Vagina (tissue), 2 donors: ENCODE results near the gene LZTR1. TPM values are rescaled to one million over a fixed set of nuclear protein-coding genes. Genes with fewer than 3 reads are reported as not detected.

Experiments
- DNase-seq, 2 donors: peaks; one replicate each; pipeline ENCODE4 v3.0.0-alpha.2; 2017; ENCODE audit errors: extremely low spot score in 2 of 2
- H3K27ac ChIP-seq: fragments of 200-600 bp; sonication (generic); one replicate; pipeline ENCODE4 v1.5.1; 2019
- H3K27me3 ChIP-seq: fragments of 200-600 bp; sonication (generic); one replicate; pipeline ENCODE4 v1.5.1; 2019
- H3K36me3 ChIP-seq, 2 donors: fragments of 200-600 bp; sonication (generic); one replicate each; pipeline ENCODE4 v1.5.1; 2017 to 2019
- H3K4me1 ChIP-seq: fragments of 200-600 bp; sonication (generic); one replicate; pipeline ENCODE4 v1.5.1; 2019
- H3K4me3 ChIP-seq, 2 donors: fragments of 200-600 bp; sonication (generic); 1 replicate in 1 of 2; 2 replicates in 1 of 2; pipeline ENCODE4 v1.5.1; 2016 to 2019
- H3K9me3 ChIP-seq: fragments of 200-600 bp; sonication (generic); one replicate; pipeline ENCODE4 v1.5.1; 2019
- CTCF ChIP-seq, 3 experiments: fragments of 450-650 bp in 2 of 3; fragments of 200-600 bp in 1 of 3; sonication (generic) in 1 of 3; IDR thresholded peaks; one replicate each; pipeline ENCODE4 v1.5.1; 2017 to 2019; ENCODE audit warnings: antibody characterized with exemption in 3 of 3, mild to moderate bottlenecking in 2 of 3, moderate library complexity in 2 of 3
- POLR2A ChIP-seq, 2 donors: fragments of 450-650 bp; IDR thresholded peaks; one replicate each; pipeline ENCODE4 v1.6.1; 2017; ENCODE audit warnings: antibody characterized with exemption in 2 of 2, mild to moderate bottlenecking in 2 of 2, moderate library complexity in 2 of 2
- POLR2AphosphoS5 ChIP-seq, 2 donors: sonication (generic); formaldehyde crosslinking; IDR thresholded peaks; one replicate each; pipeline ENCODE4 v1.9.0; 2017; ENCODE audit warnings: antibody characterized with exemption in 2 of 2, mild to moderate bottlenecking in 2 of 2, low read depth in 1 of 2; ENCODE audit not compliant: insufficient read depth in 1 of 2
- intact Hi-C: fragments of 100-400 bp; cut with DNase I; formaldehyde crosslinking; loops from one replicate; pipeline ENCODE4 v1.15.1; 2023
- total RNA-seq: library from RNA; depleted of rRNA; stranded (reverse); fragments of >200 nt; gene quantifications from one replicate; pipeline ENCODE4 v1.2.3, GENCODE V29; 2016

Gene LZTR1
- total RNA-seq, 1 donor from 2014 or later: 61.9 TPM

- peaks cover 28% of the 10 kb centered on the region for H3K4me1 ChIP-seq
- no peak for DNase-seq
- no peaks in the 10 kb centered on the region for H3K27me3 ChIP-seq
- no peak overlapping the region for H3K27ac ChIP-seq
- TF ChIP-seq POLR2A (IDR thresholded peaks at IDR 0.05): no peak
- no peak for TF ChIP-seq CTCF (IDR thresholded peaks at IDR 0.05)
- TF ChIP-seq POLR2AphosphoS5 (IDR thresholded peaks at IDR 0.05; ENCODE audit: insufficient read depth in 1 of 2, low read depth in 1 of 2): no peak
- H3K36me3 ChIP-seq: no peaks in the 10 kb centered on the region
- no peaks in the 10 kb centered on the region for H3K9me3 ChIP-seq
- intact Hi-C loops: no loop called here
- H3K4me3 ChIP-seq: no peak overlapping the region
These were observed 46.5 kb downstream of the LZTR1 start for GRCh38 chr22:21028277-21029251.

GRCh38 chr22:21029486-21030025, 47.5 kb downstream of the LZTR1 start:
- peaks cover 28% of the 10 kb centered on the region for H3K4me1 ChIP-seq
- no peaks in the 10 kb centered on the region for H3K9me3 ChIP-seq
- H3K4me3 ChIP-seq: no peak overlapping the region
- H3K27me3 ChIP-seq: no peaks in the 10 kb centered on the region
- no peak for TF ChIP-seq POLR2AphosphoS5 (IDR thresholded peaks at IDR 0.05; ENCODE audit: insufficient read depth in 1 of 2, low read depth in 1 of 2)
- no peak for TF ChIP-seq POLR2A (IDR thresholded peaks at IDR 0.05)
- TF ChIP-seq CTCF (IDR thresholded peaks at IDR 0.05): no peak
- no peaks in the 10 kb centered on the region for H3K36me3 ChIP-seq
- intact Hi-C loops: no loop called here
- H3K27ac ChIP-seq: no peak overlapping the region
- DNase-seq: no peak

- TF ChIP-seq POLR2AphosphoS5 (IDR thresholded peaks at IDR 0.05; ENCODE audit: insufficient read depth in 1 of 2, low read depth in 1 of 2): no peak
- no peak for TF ChIP-seq POLR2A (IDR thresholded peaks at IDR 0.05)
- no peak for TF ChIP-seq CTCF (IDR thresholded peaks at IDR 0.05)
- H3K4me1 ChIP-seq: peaks cover 28% of the 10 kb centered on the region
- DNase-seq: no peak
These were observed 47.9 kb downstream of the LZTR1 start for GRCh38 chr22:21030032-21030431.

GRCh38 chr22:21030621-21031544, 48.8 kb downstream of the LZTR1 start:
- H3K4me1 ChIP-seq: peaks cover 22% of the 10 kb centered on the region
- intact Hi-C loops: no loop called here
- DNase-seq: no peak
- no peaks in the 10 kb centered on the region for H3K36me3 ChIP-seq
- H3K27ac ChIP-seq: no peak overlapping the region
- H3K4me3 ChIP-seq: no peak overlapping the region
- H3K27me3 ChIP-seq: no peaks in the 10 kb centered on the region
- no peaks in the 10 kb centered on the region for H3K9me3 ChIP-seq
- no peak for TF ChIP-seq POLR2AphosphoS5 (IDR thresholded peaks at IDR 0.05; ENCODE audit: insufficient read depth in 1 of 2, low read depth in 1 of 2)
- no peak for TF ChIP-seq POLR2A (IDR thresholded peaks at IDR 0.05)
- no peak for TF ChIP-seq CTCF (IDR thresholded peaks at IDR 0.05)

More at GRCh38 chr22:21030032-21030431, 47.9 kb downstream of the LZTR1 start:
- no peak overlapping the region for H3K27ac ChIP-seq
- intact Hi-C loops: no loop called here
- H3K9me3 ChIP-seq: no peaks in the 10 kb centered on the region
- no peaks in the 10 kb centered on the region for H3K27me3 ChIP-seq
- no peaks in the 10 kb centered on the region for H3K36me3 ChIP-seq
- no peak overlapping the region for H3K4me3 ChIP-seq
